Parathyroid adenoma (tissue), 2 donors: ENCODE measurements around the gene SLCO2A1.

Source experiments
- H2AFZ ChIP-seq: fragments of 300-600 bp; sonication (generic); one replicate; pipeline ENCODE4 v1.7.0; 2017; ENCODE audit warnings: antibody characterized with exemption, mild to moderate bottlenecking
- H3K27ac ChIP-seq: fragments of 300-600 bp; sonication (generic); one replicate; pipeline ENCODE4 v1.7.0; 2017
- H3K27me3 ChIP-seq: fragments of 300-600 bp; sonication (generic); one replicate; pipeline ENCODE4 v1.7.0; 2017; ENCODE audit warnings: low read length; ENCODE audit not compliant: control insufficient read depth, insufficient read depth
- H3K36me3 ChIP-seq: fragments of 300-600 bp; sonication (generic); one replicate; pipeline ENCODE4 v1.7.0; 2017; ENCODE audit warnings: low read length; ENCODE audit not compliant: control insufficient read depth, insufficient read depth
- H3K4me1 ChIP-seq: fragments of 300-600 bp; sonication (generic); one replicate; pipeline ENCODE4 v1.7.0; 2017; ENCODE audit warnings: control low read depth
- H3K4me2 ChIP-seq: fragments of 300-600 bp; sonication (generic); one replicate; pipeline ENCODE4 v1.7.0; 2017; ENCODE audit warnings: low read length
- H3K4me3 ChIP-seq: fragments of 300-600 bp; sonication (generic); one replicate; pipeline ENCODE4 v1.7.0; 2017; ENCODE audit warnings: low read depth, low read length
- H3K79me2 ChIP-seq: fragments of 300-600 bp; sonication (generic); one replicate; pipeline ENCODE4 v1.7.0; 2017; ENCODE audit warnings: control low read depth
- H3K9ac ChIP-seq: fragments of 300-600 bp; sonication (generic); one replicate; pipeline ENCODE4 v1.7.0; 2017; ENCODE audit warnings: mild to moderate bottlenecking
- H3K9me3 ChIP-seq: fragments of 300-600 bp; sonication (generic); one replicate; pipeline ENCODE4 v1.7.0; 2017; ENCODE audit warnings: low read length; ENCODE audit not compliant: control insufficient read depth
- CTCF ChIP-seq: fragments of 300-600 bp; sonication (generic); IDR thresholded peaks from one replicate; pipeline ENCODE4 v1.7.0; 2017; ENCODE audit warnings: antibody characterized with exemption, mild to moderate bottlenecking
- donor health status: primary hyperparathyroidism.

Gene SLCO2A1

GRCh38 chr3:134044459-134044858, 14.7 kb upstream of the SLCO2A1 start:
- no peak overlapping the region for H3K27ac ChIP-seq
- no peaks in the 10 kb centered on the region for H3K27me3 ChIP-seq
- no peak for TF ChIP-seq CTCF
- H3K4me2 ChIP-seq: no peak overlapping the region
- no peaks in the 10 kb centered on the region for H3K9me3 ChIP-seq
- no peak overlapping the region for H3K4me3 ChIP-seq
- no peaks in the 10 kb centered on the region for H3K36me3 ChIP-seq
- no peak overlapping the region for H2AFZ ChIP-seq
- H3K9ac ChIP-seq: no peak overlapping the region
- no peaks in the 10 kb centered on the region for H3K4me1 ChIP-seq
- H3K79me2 ChIP-seq: no peaks in the 10 kb centered on the region

GRCh38 chr3:134040066-134040465, 10.3 kb upstream of the SLCO2A1 start:
- no peak for TF ChIP-seq CTCF
- H2AFZ ChIP-seq: no peak overlapping the region
- H3K4me2 ChIP-seq: no peak overlapping the region
- no peaks in the 10 kb centered on the region for H3K9me3 ChIP-seq
- no peaks in the 10 kb centered on the region for H3K27me3 ChIP-seq
- no peaks in the 10 kb centered on the region for H3K4me1 ChIP-seq
- no peaks in the 10 kb centered on the region for H3K36me3 ChIP-seq
- no peak overlapping the region for H3K9ac ChIP-seq
- H3K27ac ChIP-seq: no peak overlapping the region
- H3K4me3 ChIP-seq: no peak overlapping the region
- no peaks in the 10 kb centered on the region for H3K79me2 ChIP-seq

- Histone ChIP-seq H2AFZ (no peak overlapping the region), H3K9me3 (no peaks in the 10 kb centered on the region), H3K27me3 (no peaks in the 10 kb centered on the region), H3K36me3 (no peaks in the 10 kb centered on the region), H3K4me3 (no peak overlapping the region), H3K4me1 (no peaks in the 10 kb centered on the region), H3K9ac (no peak overlapping the region), H3K4me2 (no peak overlapping the region), H3K27ac (no peak overlapping the region), H3K79me2 (no peaks in the 10 kb centered on the region)
- TF ChIP-seq CTCF: no peak
Measured at GRCh38 chr3:134039161-134039862, 9.6 kb upstream of the SLCO2A1 start.

GRCh38 chr3:134038716-134039115, 9.0 kb upstream of the SLCO2A1 start:
- H3K9me3 ChIP-seq: no peaks in the 10 kb centered on the region
- TF ChIP-seq CTCF: no peak
- no peak overlapping the region for H3K4me2 ChIP-seq
- no peak overlapping the region for H2AFZ ChIP-seq
- H3K27me3 ChIP-seq: no peaks in the 10 kb centered on the region
- no peaks in the 10 kb centered on the region for H3K4me1 ChIP-seq
- no peak overlapping the region for H3K4me3 ChIP-seq
- no peaks in the 10 kb centered on the region for H3K79me2 ChIP-seq
- H3K27ac ChIP-seq: no peak overlapping the region
- no peaks in the 10 kb centered on the region for H3K36me3 ChIP-seq
- H3K9ac ChIP-seq: no peak overlapping the region

GRCh38 chr3:134038071-134038491, 8.4 kb upstream of the SLCO2A1 start:
- Histone ChIP-seq H3K4me3 (no peak overlapping the region), H3K9ac (no peak overlapping the region), H3K36me3 (no peaks in the 10 kb centered on the region), H3K4me1 (no peaks in the 10 kb centered on the region), H3K4me2 (no peak overlapping the region), H2AFZ (no peak overlapping the region), H3K27ac (no peak overlapping the region), H3K9me3 (no peaks in the 10 kb centered on the region), H3K27me3 (no peaks in the 10 kb centered on the region), H3K79me2 (no peaks in the 10 kb centered on the region)
- TF ChIP-seq CTCF: no peak
